Kidney (tissue), 14 donors: ENCODE results near the gene CCL28. TPM values are rescaled to one million over a fixed set of nuclear protein-coding genes. Genes with fewer than 3 reads are reported as not detected.

ENCODE experiments used
- DNase-seq, 5 donors: peaks; one replicate each; pipeline ENCODE4 v3.0.0-alpha.2; 2013 to 2020
- FAIRE-seq: peaks from 2 replicates; lab custom pipeline; 2012; peaks lifted over from hg19 to GRCh38; lab: Jason Lieb, UNC
- H3K27ac ChIP-seq, 2 donors: one replicate each; pipeline ENCODE4 v1.7.0; 2013; ENCODE audit warnings: low read depth in 2 of 2, low read length in 2 of 2, inconsistent platforms in 1 of 2
- H3K27me3 ChIP-seq: one replicate; pipeline ENCODE4 v1.7.1; 2013; ENCODE audit warnings: low read length, inconsistent platforms; ENCODE audit not compliant: control insufficient read depth, insufficient read depth
- H3K36me3 ChIP-seq, 3 donors: one replicate each; pipeline versions ENCODE4 v1.7.0 to v1.7.1; 2013; ENCODE audit warnings: low read length in 3 of 3, control low read depth in 1 of 3, inconsistent platforms in 1 of 3; ENCODE audit not compliant: insufficient read depth in 3 of 3, control insufficient read depth in 2 of 3
- H3K4me1 ChIP-seq, 3 donors: one replicate each; pipeline versions ENCODE4 v1.7.0 to v1.7.1; 2013; ENCODE audit warnings: low read length in 3 of 3, inconsistent platforms in 1 of 3, low read depth in 1 of 3; ENCODE audit not compliant: control insufficient read depth in 2 of 3, insufficient read depth in 2 of 3
- H3K4me3 ChIP-seq, 3 donors: one replicate each; pipeline versions ENCODE4 v1.7.0 to v1.8.1; 2013; ENCODE audit warnings: low read length in 3 of 3, control low read depth in 1 of 3, inconsistent platforms in 1 of 3
- H3K9ac ChIP-seq, 3 donors: one replicate each; pipeline versions ENCODE4 v1.7.0 to v1.7.1; 2013; ENCODE audit warnings: low read length in 3 of 3, control low read depth in 1 of 3, inconsistent platforms in 1 of 3
- H3K9me3 ChIP-seq, 3 donors: one replicate each; pipeline versions ENCODE4 v1.7.0 to v1.7.1; 2013; ENCODE audit warnings: low read length in 3 of 3, control low read depth in 1 of 3, inconsistent platforms in 1 of 3; ENCODE audit not compliant: control insufficient read depth in 2 of 3, insufficient read depth in 1 of 3
- intact Hi-C: fragments of 100-400 bp; cut with DNase I; formaldehyde crosslinking; loops from one replicate; pipeline ENCODE4 v1.11.1; 2022
- polyA plus RNA-seq: library from polyadenylated mRNA; stranded (reverse); fragments of 350-450 nt; fragmentation: Illumina TruSeq; extraction: RNeasy Lipid Tissue Mini Kit (QIAGEN cat#74804); gene quantifications from one replicate; pipeline ENCODE4 v1.2.3, GENCODE V29; 2014; ENCODE audit warnings: low read depth, low replicate concordance; ENCODE audit not compliant: insufficient read depth
- total RNA-seq: library from RNA; stranded (reverse); fragmentation: NEBNext Ultra II Directional; extraction: Animal tissue kit (Norgen Biotek cat#: 25700); gene quantifications from one replicate; pipeline ENCODE4 v1.2.1, GENCODE V29; 2021
- TF ChIP-seq, protein P1 (sequence below): IDR thresholded peaks from 3 replicates; pipeline ENCODE4 v1.5.1; 2012; ENCODE audit warnings: mild to moderate bottlenecking, moderate library complexity, borderline replicate concordance; ENCODE audit not compliant: insufficient read depth; ENCODE audit errors: extremely low read depth
- donor health status: control.
- donor health status: control.
- donor health status: control.
- donor health status: control.
- donor health status: control.
- donor health status: DM: yes; HTN: yes; CAD: no.
- donor health status: Normal renal cell carcinoma (clear cell type).

The CCL28 gene
- total and polyA plus RNA-seq, 2 donors from 2014 or later: 2.3 to 22.8 TPM

DNA sequence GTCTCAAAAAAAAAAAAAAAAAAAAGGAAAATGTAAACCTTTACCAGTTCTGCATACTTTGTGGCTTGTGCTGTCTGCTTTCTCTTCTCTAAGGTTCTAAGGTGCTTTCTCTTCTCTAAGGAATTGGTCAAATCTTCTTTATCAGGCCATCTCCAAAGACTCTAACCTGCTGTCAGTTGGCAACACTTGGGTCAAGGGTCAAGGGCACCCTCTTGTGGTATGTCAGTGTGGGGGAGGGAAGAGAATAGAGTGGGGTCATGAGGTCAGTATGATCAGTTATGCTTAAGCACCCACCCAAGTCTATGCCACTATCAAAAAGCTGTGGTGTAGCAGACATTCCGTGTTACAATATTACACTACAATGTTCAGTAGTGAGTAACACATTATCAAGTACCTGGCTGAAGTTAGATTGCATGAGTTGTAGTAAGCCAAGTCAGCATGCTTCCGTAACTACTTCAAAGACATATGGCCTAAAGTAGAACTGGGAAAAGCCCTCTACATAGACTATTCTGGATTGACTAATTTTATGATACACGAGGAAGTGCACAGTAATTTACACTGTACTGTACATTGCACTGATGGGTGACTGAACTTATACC is 25.0 kb upstream of the CCL28 start:
- Histone ChIP-seq H3K36me3 (no peaks in the 10 kb centered on the region), H3K4me1 (no peaks in the 10 kb centered on the region), H3K27me3 (no peaks in the 10 kb centered on the region), H3K9me3 (no peaks in the 10 kb centered on the region), H3K9ac (no peak overlapping the region), H3K4me3 (no peak overlapping the region), H3K27ac (no peak overlapping the region)
- FAIRE-seq (no peak), DNase-seq (no peak)
- intact Hi-C loops: no loop called here
- TF ChIP-seq, protein P1, sequence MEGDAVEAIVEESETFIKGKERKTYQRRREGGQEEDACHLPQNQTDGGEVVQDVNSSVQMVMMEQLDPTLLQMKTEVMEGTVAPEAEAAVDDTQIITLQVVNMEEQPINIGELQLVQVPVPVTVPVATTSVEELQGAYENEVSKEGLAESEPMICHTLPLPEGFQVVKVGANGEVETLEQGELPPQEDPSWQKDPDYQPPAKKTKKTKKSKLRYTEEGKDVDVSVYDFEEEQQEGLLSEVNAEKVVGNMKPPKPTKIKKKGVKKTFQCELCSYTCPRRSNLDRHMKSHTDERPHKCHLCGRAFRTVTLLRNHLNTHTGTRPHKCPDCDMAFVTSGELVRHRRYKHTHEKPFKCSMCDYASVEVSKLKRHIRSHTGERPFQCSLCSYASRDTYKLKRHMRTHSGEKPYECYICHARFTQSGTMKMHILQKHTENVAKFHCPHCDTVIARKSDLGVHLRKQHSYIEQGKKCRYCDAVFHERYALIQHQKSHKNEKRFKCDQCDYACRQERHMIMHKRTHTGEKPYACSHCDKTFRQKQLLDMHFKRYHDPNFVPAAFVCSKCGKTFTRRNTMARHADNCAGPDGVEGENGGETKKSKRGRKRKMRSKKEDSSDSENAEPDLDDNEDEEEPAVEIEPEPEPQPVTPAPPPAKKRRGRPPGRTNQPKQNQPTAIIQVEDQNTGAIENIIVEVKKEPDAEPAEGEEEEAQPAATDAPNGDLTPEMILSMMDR: no peak

DNA sequence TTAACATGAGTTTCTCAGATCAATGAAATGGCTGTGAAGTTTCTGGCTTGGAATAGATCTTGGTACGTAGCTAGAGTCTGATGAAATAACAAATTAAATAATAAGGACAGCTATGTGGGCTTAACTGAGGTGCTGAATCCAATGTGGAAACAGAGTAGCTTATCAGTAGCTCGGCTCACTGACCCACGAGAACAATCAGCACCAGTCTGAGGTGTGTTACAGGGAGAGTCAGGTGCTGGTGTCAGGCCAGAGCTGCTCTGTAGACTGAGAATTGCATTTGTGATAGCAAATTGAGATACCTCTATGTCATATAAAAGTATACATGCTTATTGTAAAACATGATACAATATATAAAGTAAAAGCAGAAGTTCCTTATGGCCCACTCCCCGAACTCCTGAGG is 21.2 kb upstream of the CCL28 start:
- no peak overlapping the region for H3K9ac ChIP-seq
- no peak overlapping the region for H3K27ac ChIP-seq
- H3K27me3 ChIP-seq: no peaks in the 10 kb centered on the region
- no peaks in the 10 kb centered on the region for H3K36me3 ChIP-seq
- TF ChIP-seq, protein P1: no peak
- no peak for DNase-seq
- H3K4me1 ChIP-seq: no peaks in the 10 kb centered on the region
- intact Hi-C loops: no loop called here
- no peak for FAIRE-seq
- H3K4me3 ChIP-seq: no peak overlapping the region
- no peaks in the 10 kb centered on the region for H3K9me3 ChIP-seq

DNA sequence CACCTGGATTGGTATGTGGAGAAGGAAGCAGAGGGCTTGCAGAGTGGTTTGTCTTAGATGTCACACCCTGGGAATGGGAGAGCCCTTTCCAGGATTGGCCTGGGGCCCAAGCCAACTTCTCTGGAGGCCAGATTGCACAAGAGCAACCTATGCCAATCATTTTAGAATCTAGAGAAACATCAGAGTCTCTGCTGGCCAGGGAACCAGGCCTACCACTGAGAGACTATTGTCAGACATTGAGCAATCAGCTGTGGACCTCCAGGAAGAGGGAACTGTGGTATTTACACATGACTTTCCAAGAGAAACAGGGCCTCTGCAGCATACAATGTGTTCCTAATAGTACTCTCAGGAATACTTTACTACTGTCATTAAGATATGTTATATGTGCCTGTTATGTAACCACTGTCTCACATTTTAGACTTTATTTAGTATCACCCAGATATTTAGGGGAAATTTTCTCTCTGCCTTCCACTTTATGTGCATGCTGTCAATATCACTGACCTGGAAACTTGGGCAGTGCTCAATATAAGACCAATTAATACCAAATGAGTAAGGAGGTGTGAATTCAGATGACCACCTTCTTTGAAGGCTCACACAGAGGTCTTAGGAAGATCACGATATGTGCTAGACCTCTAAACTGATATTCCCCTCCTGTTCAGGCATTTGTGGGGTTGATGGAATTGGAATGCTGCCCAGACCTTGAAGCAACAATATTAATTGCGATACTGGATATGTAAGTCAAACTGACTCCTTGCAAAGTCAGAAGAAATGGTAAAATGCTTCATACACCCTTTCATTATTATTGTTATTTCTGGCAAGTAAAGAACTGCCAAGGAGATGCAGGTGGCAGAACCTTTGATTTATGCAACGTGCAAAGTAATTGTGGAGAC is 20.5 kb upstream of the CCL28 start:
- no peak overlapping the region for H3K27ac ChIP-seq

More for the DNA sequence above, 20.5 kb upstream of the CCL28 start:
- peak in 1 of 5 donors; percentile 92 for DNase-seq
- Histone ChIP-seq H3K27me3 (no peaks in the 10 kb centered on the region), H3K36me3 (no peaks in the 10 kb centered on the region), H3K9me3 (no peaks in the 10 kb centered on the region), H3K9ac (no peak overlapping the region), H3K4me3 (no peak overlapping the region), H3K4me1 (peaks cover 0 to 2% (median 0%) of the 10 kb centered on the region in 3 donors)
- no peak for FAIRE-seq
- TF ChIP-seq, protein P1: no peak
- intact Hi-C loops: no loop called here
